Lower leg skin (tissue), 4 donors: Measurements from ENCODE around the gene CCDC177. TPM values are rescaled to one million over a fixed set of nuclear protein-coding genes. Genes with fewer than 3 reads are reported as not detected.

Source experiments
- DNase-seq, 2 donors: peaks; one replicate each; pipeline ENCODE4 v3.0.0-alpha.2; 2019; ENCODE audit warnings: low spot score in 2 of 2
- H3K4me3 ChIP-seq: fragments of 200-600 bp; sonication (generic); 2 replicates; pipeline ENCODE4 v1.5.1; 2017; ENCODE audit warnings: mild to moderate bottlenecking, low read depth; ENCODE audit not compliant: poor library complexity, severe bottlenecking
- POLR2A ChIP-seq, 2 donors: fragments of 450-650 bp; IDR thresholded peaks; one replicate each; pipeline ENCODE4 v1.6.1; 2016 to 2017; ENCODE audit warnings: antibody characterized with exemption in 2 of 2, mild to moderate bottlenecking in 1 of 2, moderate library complexity in 1 of 2
- WGBS, 2 donors: methylation state at CpG; one replicate each; pipeline ENCODE4 v1.1.5; 2018; 5-methylcytosine and 5-hydroxymethylcytosine counted together
- intact Hi-C: fragments of 100-400 bp; cut with DNase I; formaldehyde crosslinking; loops from one replicate; pipeline ENCODE4 v1.15.0; 2023; ENCODE audit warnings: low total_unique reads
- total RNA-seq, 4 donors: library from RNA; depleted of rRNA; stranded (reverse); fragments of >200 nt; gene quantifications; one replicate each; pipeline ENCODE4 v1.1.0, GENCODE V29; 2016
- TF ChIP-seq, protein P1 (sequence below), 3 donors: fragments of 450-650 bp; IDR thresholded peaks; one replicate each; pipeline ENCODE4 v1.5.1; 2016; ENCODE audit warnings: antibody characterized with exemption in 3 of 3, mild to moderate bottlenecking in 3 of 3, moderate library complexity in 2 of 3

CCDC177 gene
- total RNA-seq, 4 donors from 2014 or later: 0.12 to 0.19 TPM; not detected in 2

DNA sequence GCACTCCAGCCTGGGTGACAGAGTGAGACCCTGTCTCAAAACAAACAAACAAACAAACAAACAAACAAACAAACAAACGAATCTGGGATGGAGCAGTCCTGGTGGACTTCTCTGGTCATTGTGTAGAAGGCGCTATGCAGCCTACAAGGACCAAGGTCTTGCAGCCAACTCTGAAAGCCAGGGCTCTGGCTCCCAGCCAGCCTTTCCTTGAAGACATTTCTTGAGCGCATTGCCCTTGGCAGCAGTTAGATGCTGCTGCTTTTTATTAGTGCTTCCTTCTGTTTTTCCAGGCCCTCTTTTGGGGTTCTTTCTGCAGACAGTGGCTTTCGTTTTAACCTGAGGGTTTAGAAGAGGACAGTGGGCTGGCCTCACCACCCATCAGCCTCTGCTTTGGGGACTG is 20.2 kb downstream of the CCDC177 start:
- DNase-seq: no peak
- 36 to 39% methylated on average over 4 of the region's 4 CpGs for WGBS, 2 donors

DNA sequence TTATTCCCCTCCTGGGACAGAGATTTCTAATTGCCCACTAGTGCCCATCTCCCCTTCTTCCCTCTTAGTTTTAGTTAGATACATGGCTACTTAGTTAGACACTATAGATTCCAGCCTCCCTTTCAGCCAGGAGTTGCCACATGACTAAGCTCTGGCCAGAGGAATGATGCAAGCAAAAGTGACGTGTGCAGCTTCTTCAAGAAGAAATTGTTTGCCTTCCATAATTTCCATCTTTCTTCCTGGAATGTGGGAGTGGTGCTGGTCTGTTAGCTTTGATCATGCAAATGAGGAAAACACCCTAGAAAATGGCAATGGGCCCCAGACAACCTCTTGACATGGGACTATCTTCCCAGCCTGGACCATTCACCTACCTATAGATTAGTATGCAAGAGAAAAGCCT is 21.4 kb downstream of the CCDC177 start:
- DNase-seq: no peak
- TF ChIP-seq POLR2A (IDR thresholded peaks at IDR 0.05): no peak
- TF ChIP-seq, protein P1, sequence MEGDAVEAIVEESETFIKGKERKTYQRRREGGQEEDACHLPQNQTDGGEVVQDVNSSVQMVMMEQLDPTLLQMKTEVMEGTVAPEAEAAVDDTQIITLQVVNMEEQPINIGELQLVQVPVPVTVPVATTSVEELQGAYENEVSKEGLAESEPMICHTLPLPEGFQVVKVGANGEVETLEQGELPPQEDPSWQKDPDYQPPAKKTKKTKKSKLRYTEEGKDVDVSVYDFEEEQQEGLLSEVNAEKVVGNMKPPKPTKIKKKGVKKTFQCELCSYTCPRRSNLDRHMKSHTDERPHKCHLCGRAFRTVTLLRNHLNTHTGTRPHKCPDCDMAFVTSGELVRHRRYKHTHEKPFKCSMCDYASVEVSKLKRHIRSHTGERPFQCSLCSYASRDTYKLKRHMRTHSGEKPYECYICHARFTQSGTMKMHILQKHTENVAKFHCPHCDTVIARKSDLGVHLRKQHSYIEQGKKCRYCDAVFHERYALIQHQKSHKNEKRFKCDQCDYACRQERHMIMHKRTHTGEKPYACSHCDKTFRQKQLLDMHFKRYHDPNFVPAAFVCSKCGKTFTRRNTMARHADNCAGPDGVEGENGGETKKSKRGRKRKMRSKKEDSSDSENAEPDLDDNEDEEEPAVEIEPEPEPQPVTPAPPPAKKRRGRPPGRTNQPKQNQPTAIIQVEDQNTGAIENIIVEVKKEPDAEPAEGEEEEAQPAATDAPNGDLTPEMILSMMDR (IDR thresholded peaks at IDR 0.05): no peak
- WGBS, 2 donors: 31 to 35% methylated on average over 1 of the region's 1 CpG
- H3K4me3 ChIP-seq: no peak overlapping the region
- intact Hi-C loops: no loop called here

More for the DNA sequence above, 20.2 kb downstream of the CCDC177 start:
- TF ChIP-seq, protein P1 (IDR thresholded peaks at IDR 0.05): no peak
- no peak for TF ChIP-seq POLR2A (IDR thresholded peaks at IDR 0.05)
- intact Hi-C loops: no loop called here
- H3K4me3 ChIP-seq: no peak overlapping the region

DNA sequence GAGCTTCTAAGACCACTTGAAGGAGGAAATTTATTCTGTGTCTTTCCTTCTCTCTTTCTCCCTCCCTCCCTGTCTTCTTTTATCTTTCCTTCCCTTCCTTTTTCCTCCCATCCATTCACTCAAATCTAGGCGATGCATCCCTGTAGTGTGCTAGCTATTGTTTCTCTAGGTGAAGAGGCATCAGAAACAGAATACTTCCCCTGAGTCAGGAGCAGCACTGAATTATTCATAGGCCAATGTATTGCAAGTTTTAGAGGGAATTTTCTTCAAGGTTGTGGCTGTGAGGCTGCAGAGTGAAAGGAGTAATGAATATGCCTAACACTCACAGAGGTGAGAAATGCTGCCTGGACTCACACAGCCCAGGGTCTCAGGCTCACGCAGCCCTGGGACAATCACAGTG is 23.2 kb downstream of the CCDC177 start:
- no peak for DNase-seq
- intact Hi-C loops: no loop called here
- TF ChIP-seq, protein P1 (IDR thresholded peaks at IDR 0.05): no peak
- no peak for TF ChIP-seq POLR2A (IDR thresholded peaks at IDR 0.05)
- whole genome bisulfite sequencing, 2 donors: 86 to 88% methylated on average over 2 of the region's 2 CpGs
- H3K4me3 ChIP-seq: no peak overlapping the region

DNA sequence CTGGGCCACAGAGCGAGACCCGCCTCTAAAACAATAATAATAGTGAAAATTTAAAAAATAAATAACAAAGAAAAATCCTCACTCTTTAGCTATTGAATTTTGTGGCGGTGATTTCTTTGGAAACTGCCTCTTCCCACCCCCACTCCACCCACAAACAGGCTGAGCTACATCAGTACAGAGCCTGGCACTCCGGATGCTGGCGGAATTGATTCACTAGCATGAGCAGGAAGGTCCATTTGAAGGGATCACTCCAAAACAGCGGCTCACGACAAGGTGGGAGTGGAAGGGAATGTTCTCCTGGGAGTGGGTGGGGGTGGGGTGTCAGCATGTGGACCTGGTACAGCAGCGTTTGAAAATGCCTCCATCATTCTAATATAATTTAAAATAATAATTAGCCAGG is 26.1 kb downstream of the CCDC177 start:
- intact Hi-C loops: no loop called here
- 79 to 89% methylated on average over 8 of the region's 8 CpGs for WGBS, 2 donors
- no peak for DNase-seq
- no peak overlapping the region for H3K4me3 ChIP-seq
- TF ChIP-seq, protein P1 (IDR thresholded peaks at IDR 0.05): no peak
- TF ChIP-seq POLR2A (IDR thresholded peaks at IDR 0.05): no peak

DNA sequence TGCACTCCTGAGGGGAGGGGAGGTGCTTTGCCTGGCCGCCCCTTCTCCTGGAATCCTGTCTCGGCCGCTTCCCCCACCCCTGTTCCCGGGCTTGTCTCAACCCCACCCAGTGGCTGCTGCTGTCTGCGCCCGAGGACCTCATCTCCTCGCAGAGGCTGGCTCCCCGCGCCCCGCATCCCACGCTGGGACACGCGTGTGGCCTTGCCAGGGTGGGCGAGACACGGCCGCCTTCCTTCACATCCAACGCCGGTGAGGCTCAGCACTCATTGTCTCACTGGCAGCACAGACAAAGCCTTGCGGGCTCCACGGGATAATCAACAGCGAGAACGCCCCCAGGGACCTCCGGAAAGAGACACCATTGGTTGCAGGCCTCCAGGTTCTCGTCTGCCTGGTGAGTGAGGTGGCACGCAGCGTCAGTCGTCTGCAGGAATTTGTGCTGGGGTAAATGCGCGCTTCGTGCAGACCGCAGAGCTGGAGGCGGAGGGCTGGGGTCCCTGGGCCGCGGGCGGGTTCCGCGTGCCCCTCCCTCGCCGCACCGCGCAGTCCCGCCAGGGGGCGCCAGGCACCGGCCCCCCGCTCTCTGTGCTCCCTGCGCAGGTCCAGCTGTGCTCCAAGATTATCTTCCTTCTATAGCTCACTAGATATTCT is 26.8 kb downstream of the CCDC177 start:
- H3K4me3 ChIP-seq: no peak overlapping the region
- TF ChIP-seq POLR2A (IDR thresholded peaks at IDR 0.05): no peak
- TF ChIP-seq, protein P1 (IDR thresholded peaks at IDR 0.05): no peak
- intact Hi-C loops: no loop called here
- WGBS, 2 donors: 12 to 15% methylated on average over 33 to 41 of the region's 46 CpGs
- no peak for DNase-seq
